HCT116 (cell line): ENCODE results near the gene MATCAP1. TPM values are rescaled to one million over a fixed set of nuclear protein-coding genes. Genes with fewer than 3 reads are reported as not detected.

Source experiments
- ATAC-seq: fragments of 200-7000 bp; cut with Tn5 transposase; 2 replicates; pipeline ENCODE4 v1.9.1; 2020; ENCODE audit warnings: mild to moderate bottlenecking, moderate library complexity
- BruUV-seq: library from RNA; stranded (reverse); fragments of 400-500 nt; replicated peaks from 2 replicates; lab custom pipeline; 2021; lab: Mats Ljungman, UMichigan
- CTCF ChIA-PET: fragments of 300-600 bp; sonication (Branson Sonifier 250); formaldehyde crosslinking; loops from one replicate; lab custom pipeline; 2021; ENCODE audit warnings: antibody characterized with exemption; lab: Charles Lee
- POLR2A ChIA-PET: fragments of 300-600, 350-600 bp; sonication (Branson Sonifier 250); formaldehyde crosslinking; loops from one replicate; lab custom pipeline; 2021; ENCODE audit warnings: antibody characterized with exemption; lab: Charles Lee
- RAD21 ChIA-PET, 2 experiments: fragments of 300-600 bp; sonication (Branson Sonifier 250); formaldehyde crosslinking; loops; one replicate each; lab custom pipeline; 2023; ENCODE audit warnings: low total read pairs in 2 of 2; ENCODE audit not compliant: uncharacterized antibody in 2 of 2, unreplicated experiment in 2 of 2, low non-redundant PET in 1 of 2; lab: Charles Lee
- DNase-seq: peaks from one replicate; pipeline ENCODE4 v3.0.0-alpha.2; 2010; ENCODE audit warnings: low read depth, low spot score
- H2AFZ ChIP-seq: fragments of 200-600 bp; shearing (Covaris generic), sonication (generic); 2 replicates; pipeline ENCODE4 v1.6.1; 2017; ENCODE audit warnings: low read depth, mixed run types, mixed read lengths, antibody characterized with exemption, low read length; ENCODE audit not compliant: poor library complexity, severe bottlenecking
- H3K27ac ChIP-seq: 2 replicates; pipeline ENCODE4 v1.5.1; 2012; ENCODE audit warnings: low read depth, low read length
- H3K27me3 ChIP-seq: fragments of 200-600 bp; sonication (generic); 2 replicates; pipeline ENCODE4 v1.6.1; 2016; ENCODE audit warnings: mixed run types, low read length, mixed read lengths; ENCODE audit not compliant: insufficient read depth
- H3K36me3 ChIP-seq, 2 experiments: fragments of 200-500 bp in 1 of 2; fragments of 200-600 bp in 1 of 2; sonication (Bioruptor generic) in 1 of 2; sonication (generic) in 1 of 2; 2 replicates each; pipeline versions ENCODE4 v1.5.1 to v1.6.1; 2014 to 2016; ENCODE audit warnings: low read length in 2 of 2, inconsistent platforms in 1 of 2, mixed read lengths in 1 of 2, mixed run types in 1 of 2; ENCODE audit not compliant: insufficient read depth in 2 of 2, control insufficient read depth in 1 of 2
- H3K4me1 ChIP-seq, 2 experiments: fragments of 200-600 bp in 1 of 2; sonication (generic) in 1 of 2; 2 replicates each; pipeline versions ENCODE4 v1.5.1 to v1.6.1; 2012 to 2017; ENCODE audit warnings: low read length in 2 of 2, inconsistent platforms in 1 of 2, mild to moderate bottlenecking in 1 of 2, mixed read lengths in 1 of 2, mixed run types in 1 of 2, moderate library complexity in 1 of 2; ENCODE audit not compliant: insufficient read depth in 2 of 2, control insufficient read depth in 1 of 2
- H3K4me2 ChIP-seq: fragments of 200-600 bp; sonication (generic); 2 replicates; pipeline ENCODE4 v1.6.1; 2017; ENCODE audit warnings: mixed run types, low read length, mixed read lengths
- H3K4me3 ChIP-seq, 2 experiments: fragments of 200-600 bp in 1 of 2; sonication (generic) in 1 of 2; replicated peaks in 1 of 2; 2 replicates each; pipeline ENCODE4 v1.5.1; 2011 to 2016; ENCODE audit warnings: low read length in 2 of 2, control low read depth in 1 of 2, low read depth in 1 of 2, mild to moderate bottlenecking in 1 of 2, mixed read lengths in 1 of 2, mixed run types in 1 of 2
- H3K79me2 ChIP-seq: fragments of 200-600 bp; sonication (generic); 2 replicates; pipeline ENCODE4 v1.6.1; 2017; ENCODE audit warnings: mild to moderate bottlenecking, mixed run types, low read length, moderate library complexity, mixed read lengths; ENCODE audit not compliant: insufficient read depth
- H3K9ac ChIP-seq: fragments of 200-600 bp; sonication (generic); 2 replicates; pipeline ENCODE4 v1.6.1; 2016; ENCODE audit warnings: low read length, mixed read lengths
- H3K9me2 ChIP-seq: fragments of 200-600 bp; sonication (generic), shearing (Covaris generic); 2 replicates; pipeline ENCODE4 v1.6.1; 2017; ENCODE audit warnings: mixed run types, mild to moderate bottlenecking, moderate library complexity; ENCODE audit not compliant: insufficient read depth
- H3K9me3 ChIP-seq, 2 experiments: fragments of 200-500 bp in 1 of 2; fragments of 200-600 bp in 1 of 2; sonication (Bioruptor generic) in 1 of 2; sonication (generic) in 1 of 2; 2 replicates each; pipeline ENCODE4 v1.6.1; 2014 to 2017; ENCODE audit warnings: low read length in 2 of 2, mixed read lengths in 2 of 2, inconsistent platforms in 1 of 2, low read depth in 1 of 2, mild to moderate bottlenecking in 1 of 2, mixed run types in 1 of 2, moderate library complexity in 1 of 2; ENCODE audit not compliant: control insufficient read depth in 1 of 2, insufficient read depth in 1 of 2
- H4K20me1 ChIP-seq: fragments of 200-600 bp; sonication (generic), shearing (Covaris generic); 2 replicates; pipeline ENCODE4 v1.6.1; 2017; ENCODE audit warnings: mixed run types, mild to moderate bottlenecking, moderate library complexity; ENCODE audit not compliant: insufficient read depth
- CTCF ChIP-seq, 3 experiments: fragments of 200-600 bp in 1 of 3; sonication (generic) in 1 of 3; IDR thresholded peaks in 2 of 3; conservative IDR thresholded peaks in 1 of 3; 2 replicates each; pipeline ENCODE4 v1.5.1; 2012 to 2017; ENCODE audit warnings: low read depth in 2 of 3, low read length in 2 of 3, antibody characterized with exemption in 1 of 3, borderline replicate concordance in 1 of 3, control low read depth in 1 of 3, mild to moderate bottlenecking in 1 of 3, mixed read lengths in 1 of 3, mixed run types in 1 of 3, moderate library complexity in 1 of 3; ENCODE audit not compliant: insufficient read depth in 1 of 3
- POLR2AphosphoS5 ChIP-seq: IDR thresholded peaks from 2 replicates; pipeline ENCODE4 v1.6.1; 2011; ENCODE audit warnings: mild to moderate bottlenecking, low read depth, low read length, moderate library complexity
- YY1 ChIP-seq: IDR thresholded peaks from 2 replicates; pipeline ENCODE4 v1.6.1; 2011; ENCODE audit warnings: low read length, low read depth, moderate library complexity, mild to moderate bottlenecking; ENCODE audit not compliant: insufficient replicate concordance; ENCODE audit errors: extremely low read depth
- ZNF274 ChIP-seq: fragments of 200-500 bp; sonication (Bioruptor generic); IDR thresholded peaks from 2 replicates; pipeline ENCODE4 v1.6.1; 2014; ENCODE audit warnings: mild to moderate bottlenecking, low read depth, low read length, inconsistent platforms
- intact Hi-C: fragments of 100-400 bp; cut with micrococcal nuclease; formaldehyde crosslinking; loops from 2 replicates; pipeline ENCODE4 v1.10.0; 2022
- total RNA-seq: library from RNA; stranded (reverse); gene quantifications from one replicate; pipeline ENCODE4 v1.2.1, GENCODE V29; 2021; ENCODE audit not compliant: unreplicated experiment

MATCAP1 gene
- total RNA-seq, 1 experiment from 2014 or later, result 38.7 TPM

GRCh38 chr16:67207249-67208091, 23.7 kb upstream of the MATCAP1 start:
- DNase-seq (no peak), ATAC-seq (peak; percentile 69)
- peak overlapping the region; percentile 32; the same call in 1 of the 2 replicates for H3K9ac ChIP-seq
- no peak overlapping the region for H2AFZ ChIP-seq
- no peaks in the 10 kb centered on the region for H3K27me3 ChIP-seq
- peaks cover 3 to 7% of the 10 kb centered on the region in 2 experiments; a peak in 2 of 4 replicates for H3K36me3 ChIP-seq
- no peaks in the 10 kb centered on the region for H3K9me2 ChIP-seq
- H4K20me1 ChIP-seq, result no peaks in the 10 kb centered on the region
- peak overlapping the region; percentile 40; the same call in 1 of the 2 replicates for H3K27ac ChIP-seq
- no peaks in the 10 kb centered on the region for H3K9me3 ChIP-seq
- H3K4me3 ChIP-seq, result no peak overlapping the region
- no peaks in the 10 kb centered on the region for H3K79me2 ChIP-seq
- H3K4me1 ChIP-seq, result peaks cover 11 to 25% of the 10 kb centered on the region in 2 experiments
- intact Hi-C loops, result no loop called here
- peak overlapping the region; percentile 62 for H3K4me2 ChIP-seq
- RAD21 ChIA-PET, result no interaction called here
- no peak for TF ChIP-seq ZNF274
- TF ChIP-seq POLR2AphosphoS5, result peak; percentile 30; the same call in 1 of the 2 replicates
- no peak for TF ChIP-seq CTCF (IDR thresholded peaks at IDR 0.05 in 2 of 3, conservative IDR thresholded peaks at IDR 0.05 in 1 of 3; ENCODE audit: borderline replicate concordance in 1 of 3, insufficient read depth in 1 of 3, low read depth in 2 of 3, low read length in 2 of 3)
- TF ChIP-seq YY1, result no peak
- no TSS peak for BruUV-seq
- CTCF ChIA-PET, result interaction anchor here (1.8 kb wide), 1 partner anchor 9 kb away, joined by 7 read pairs; no protein-coding TSS in a partner anchor
- POLR2A ChIA-PET, result interaction anchor here (0.8 kb wide), 1 partner anchor 9 kb away, joined by 5 read pairs; no protein-coding TSS in a partner anchor
